ENCODE measurements around the gene WDR86.

GRCh38 chr7:151416941-151417315 lies 7.1 kb upstream of the WDR86 start:
- TF ChIP-seq CTCF (IDR thresholded peaks at IDR 0.05; ENCODE audit: poor library complexity, severe bottlenecking): no peak
- no peak for TF ChIP-seq SMC3 (conservative IDR thresholded peaks at IDR 0.05; ENCODE audit: poor library complexity)
- TF ChIP-seq EP300 (conservative IDR thresholded peaks at IDR 0.05; ENCODE audit: poor library complexity, severe bottlenecking): no peak
- TF ChIP-seq EZH2 (IDR thresholded peaks at IDR 0.05; ENCODE audit: borderline replicate concordance, insufficient read depth, low read length, poor library complexity, severe bottlenecking): no peak
- TF ChIP-seq REST (IDR thresholded peaks at IDR 0.05; ENCODE audit: borderline replicate concordance): no peak
- no peak for TF ChIP-seq POLR2AphosphoS5 (IDR thresholded peaks at IDR 0.05)
- no peak for TF ChIP-seq TAF1 (IDR thresholded peaks at IDR 0.05; ENCODE audit: low read depth)
- TF ChIP-seq RAD21 (conservative IDR thresholded peaks at IDR 0.05): no peak

All from neural cell (in vitro differentiated cells).